ENCODE measurements around the gene SFXN3.

- TF ChIP-seq CTCF (IDR thresholded peaks at IDR 0.05) (no peak), POLR2A (IDR thresholded peaks at IDR 0.05) (no peak)
These were observed 41.9 kb upstream of the SFXN3 start for GRCh38 chr10:100989088-100989487.
